Neural cell (in vitro differentiated cells): ENCODE results near the gene TPT1.

Experiments used
- EP300 ChIP-seq: fragments of 450-650 bp; conservative IDR thresholded peaks from 2 replicates; pipeline ENCODE4 v1.6.1; 2014; ENCODE audit warnings: antibody characterized with exemption, mild to moderate bottlenecking, moderate library complexity; ENCODE audit not compliant: poor library complexity, severe bottlenecking
- EZH2 ChIP-seq: fragments of 200-600, 300-800 bp; shearing (Covaris generic), sonication (generic); IDR thresholded peaks from 2 replicates; pipeline ENCODE4 v1.6.1; 2014; ENCODE audit warnings: antibody characterized with exemption, low read length, borderline replicate concordance, mild to moderate bottlenecking; ENCODE audit not compliant: insufficient read depth, poor library complexity, severe bottlenecking
- POLR2AphosphoS5 ChIP-seq: IDR thresholded peaks from 2 replicates; pipeline ENCODE4 v1.6.1; 2012
- REST ChIP-seq: IDR thresholded peaks from 2 replicates; pipeline ENCODE4 v1.6.1; 2012; ENCODE audit warnings: borderline replicate concordance
- TF ChIP-seq, protein P1 (sequence below): fragments of 450-650 bp; IDR thresholded peaks from 2 replicates; pipeline ENCODE4 v1.5.1; 2014; ENCODE audit warnings: antibody characterized with exemption, mild to moderate bottlenecking, moderate library complexity; ENCODE audit not compliant: poor library complexity, severe bottlenecking

GRCh38 chr13:45388664-45389063, 47.7 kb upstream of the TPT1 start:
- TF ChIP-seq EP300 (no peak), EZH2 (no peak), POLR2AphosphoS5 (no peak), REST (no peak)
- TF ChIP-seq, protein P1, sequence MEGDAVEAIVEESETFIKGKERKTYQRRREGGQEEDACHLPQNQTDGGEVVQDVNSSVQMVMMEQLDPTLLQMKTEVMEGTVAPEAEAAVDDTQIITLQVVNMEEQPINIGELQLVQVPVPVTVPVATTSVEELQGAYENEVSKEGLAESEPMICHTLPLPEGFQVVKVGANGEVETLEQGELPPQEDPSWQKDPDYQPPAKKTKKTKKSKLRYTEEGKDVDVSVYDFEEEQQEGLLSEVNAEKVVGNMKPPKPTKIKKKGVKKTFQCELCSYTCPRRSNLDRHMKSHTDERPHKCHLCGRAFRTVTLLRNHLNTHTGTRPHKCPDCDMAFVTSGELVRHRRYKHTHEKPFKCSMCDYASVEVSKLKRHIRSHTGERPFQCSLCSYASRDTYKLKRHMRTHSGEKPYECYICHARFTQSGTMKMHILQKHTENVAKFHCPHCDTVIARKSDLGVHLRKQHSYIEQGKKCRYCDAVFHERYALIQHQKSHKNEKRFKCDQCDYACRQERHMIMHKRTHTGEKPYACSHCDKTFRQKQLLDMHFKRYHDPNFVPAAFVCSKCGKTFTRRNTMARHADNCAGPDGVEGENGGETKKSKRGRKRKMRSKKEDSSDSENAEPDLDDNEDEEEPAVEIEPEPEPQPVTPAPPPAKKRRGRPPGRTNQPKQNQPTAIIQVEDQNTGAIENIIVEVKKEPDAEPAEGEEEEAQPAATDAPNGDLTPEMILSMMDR = no peak
